HepG2 (cell line): Measurements from ENCODE around the gene PLEKHB1. TPM values are rescaled to one million over a fixed set of nuclear protein-coding genes. Genes with fewer than 3 reads are reported as not detected.
A peak's percentile ranks its signal among the peaks of the same experiment; 100 is the strongest.

Experiments used
- MTF2 ChIP-seq: sonication (generic); formaldehyde crosslinking; IDR thresholded peaks from 2 replicates; pipeline ENCODE4 v1.5.0; 2020; ENCODE audit warnings: missing genetic modification reagents, borderline replicate concordance
- PAXIP1 ChIP-seq: sonication (generic); formaldehyde crosslinking; conservative IDR thresholded peaks from 2 replicates; pipeline ENCODE4 v1.4.0; 2020; ENCODE audit warnings: mild to moderate bottlenecking, missing genetic modification reagents, moderate library complexity
- RARA ChIP-seq: IDR thresholded peaks from 2 replicates; pipeline ENCODE4 v1.6.1; 2016; ENCODE audit warnings: missing genetic modification reagents, missing compliant biosample characterization
- SMARCE1 ChIP-seq: fragments of 450-650 bp; IDR thresholded peaks from 2 replicates; pipeline ENCODE4 v1.6.1; 2017; ENCODE audit warnings: borderline replicate concordance
- YY1 ChIP-seq: IDR thresholded peaks from 2 replicates; pipeline ENCODE4 v1.6.1; 2011; ENCODE audit warnings: low read length, low read depth, moderate library complexity, mild to moderate bottlenecking; ENCODE audit not compliant: insufficient read depth, insufficient replicate concordance
- ZFY ChIP-seq: sonication (generic); formaldehyde crosslinking; IDR thresholded peaks from 2 replicates; pipeline ENCODE4 v1.4.0; 2020; ENCODE audit warnings: missing genetic modification reagents
- ZKSCAN8 ChIP-seq: IDR thresholded peaks from 2 replicates; pipeline ENCODE4 v1.6.1; 2016; ENCODE audit warnings: borderline replicate concordance, missing genetic modification reagents, missing compliant biosample characterization
- ZNF687 ChIP-seq: sonication (generic); formaldehyde crosslinking; IDR thresholded peaks from 2 replicates; pipeline ENCODE4 v1.5.1; 2020; ENCODE audit warnings: mild to moderate bottlenecking, missing genetic modification reagents, moderate library complexity
- polyA plus RNA-seq, 8 experiments: library from polyadenylated mRNA; depleted of rRNA in 3 of 8; stranded (reverse) in 7 of 8; unstranded in 1 of 8; fragments of >200 nt; fragmentation: Illumina TruSeq in 4 of 8; extraction: Trizol in 4 of 8; gene quantifications; 2 replicates each; pipeline versions ENCODE4 v1.2.1 to v1.2.3, GENCODE V29; 2011 to 2016; ENCODE audit warnings: low read depth in 4 of 8, missing spikeins in 1 of 8, mixed read lengths in 1 of 8; ENCODE audit not compliant: insufficient read depth in 1 of 8
- total RNA-seq, 5 experiments: library from RNA; depleted of rRNA; stranded (reverse); fragments of >200 nt; fragmentation: Illumina TruSeq; extraction: Trizol; gene quantifications; 2 replicates each; pipeline ENCODE4 v1.2.3, GENCODE V29; 2016; ENCODE audit warnings: low read depth in 1 of 5
- TF ChIP-seq, protein P1 (sequence below): IDR thresholded peaks from 2 replicates; pipeline ENCODE4 v1.6.1; 2016; ENCODE audit warnings: low read depth, missing genetic modification reagents, missing compliant biosample characterization
- TF ChIP-seq, protein P2 (sequence below), 2 experiments: sonication (generic) in 1 of 2; formaldehyde crosslinking in 1 of 2; IDR thresholded peaks; 2 replicates each; pipeline versions ENCODE4 v1.4.0 to v1.6.1; 2016 to 2020; ENCODE audit warnings: borderline replicate concordance in 1 of 2, low read depth in 1 of 2, mild to moderate bottlenecking in 1 of 2, missing genetic modification reagents in 1 of 2

PLEKHB1 gene
- total and polyA plus RNA-seq, 2 of the 13 experiments (the other 11 are each of a cell fraction or from before 2014, with no cell fraction given) = 68.0 to 99.3 TPM

DNA sequence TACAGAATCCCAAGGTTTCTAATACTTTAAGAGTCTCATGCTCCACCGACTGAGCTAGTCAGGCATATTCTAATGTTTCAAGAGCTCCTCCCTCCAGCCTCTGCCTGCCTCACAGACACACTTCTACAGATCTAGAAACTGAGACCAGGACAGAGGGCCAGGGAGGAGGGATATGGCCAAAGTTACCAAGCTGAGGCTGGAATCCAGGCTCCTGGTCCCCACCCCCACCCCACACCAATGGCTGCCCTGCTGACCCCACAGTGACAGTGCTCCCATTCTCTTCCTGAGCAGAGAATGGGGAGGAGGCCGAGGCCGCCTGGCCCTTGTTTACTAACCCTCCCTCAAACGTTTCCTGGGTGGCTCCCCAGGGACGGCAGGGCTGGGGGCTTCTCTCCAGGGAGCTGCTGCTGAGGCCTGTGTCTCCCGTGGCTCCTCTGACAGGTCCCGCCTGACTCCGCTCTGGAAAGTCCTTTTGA lies 2.2 kb downstream of the PLEKHB1 start (continued):
- TF ChIP-seq ZFY (CRISPR knock-in tag) = 0 out of 2 replicates have a peak, but pooled peaks have one; percentile 18
- TF ChIP-seq, protein P1, sequence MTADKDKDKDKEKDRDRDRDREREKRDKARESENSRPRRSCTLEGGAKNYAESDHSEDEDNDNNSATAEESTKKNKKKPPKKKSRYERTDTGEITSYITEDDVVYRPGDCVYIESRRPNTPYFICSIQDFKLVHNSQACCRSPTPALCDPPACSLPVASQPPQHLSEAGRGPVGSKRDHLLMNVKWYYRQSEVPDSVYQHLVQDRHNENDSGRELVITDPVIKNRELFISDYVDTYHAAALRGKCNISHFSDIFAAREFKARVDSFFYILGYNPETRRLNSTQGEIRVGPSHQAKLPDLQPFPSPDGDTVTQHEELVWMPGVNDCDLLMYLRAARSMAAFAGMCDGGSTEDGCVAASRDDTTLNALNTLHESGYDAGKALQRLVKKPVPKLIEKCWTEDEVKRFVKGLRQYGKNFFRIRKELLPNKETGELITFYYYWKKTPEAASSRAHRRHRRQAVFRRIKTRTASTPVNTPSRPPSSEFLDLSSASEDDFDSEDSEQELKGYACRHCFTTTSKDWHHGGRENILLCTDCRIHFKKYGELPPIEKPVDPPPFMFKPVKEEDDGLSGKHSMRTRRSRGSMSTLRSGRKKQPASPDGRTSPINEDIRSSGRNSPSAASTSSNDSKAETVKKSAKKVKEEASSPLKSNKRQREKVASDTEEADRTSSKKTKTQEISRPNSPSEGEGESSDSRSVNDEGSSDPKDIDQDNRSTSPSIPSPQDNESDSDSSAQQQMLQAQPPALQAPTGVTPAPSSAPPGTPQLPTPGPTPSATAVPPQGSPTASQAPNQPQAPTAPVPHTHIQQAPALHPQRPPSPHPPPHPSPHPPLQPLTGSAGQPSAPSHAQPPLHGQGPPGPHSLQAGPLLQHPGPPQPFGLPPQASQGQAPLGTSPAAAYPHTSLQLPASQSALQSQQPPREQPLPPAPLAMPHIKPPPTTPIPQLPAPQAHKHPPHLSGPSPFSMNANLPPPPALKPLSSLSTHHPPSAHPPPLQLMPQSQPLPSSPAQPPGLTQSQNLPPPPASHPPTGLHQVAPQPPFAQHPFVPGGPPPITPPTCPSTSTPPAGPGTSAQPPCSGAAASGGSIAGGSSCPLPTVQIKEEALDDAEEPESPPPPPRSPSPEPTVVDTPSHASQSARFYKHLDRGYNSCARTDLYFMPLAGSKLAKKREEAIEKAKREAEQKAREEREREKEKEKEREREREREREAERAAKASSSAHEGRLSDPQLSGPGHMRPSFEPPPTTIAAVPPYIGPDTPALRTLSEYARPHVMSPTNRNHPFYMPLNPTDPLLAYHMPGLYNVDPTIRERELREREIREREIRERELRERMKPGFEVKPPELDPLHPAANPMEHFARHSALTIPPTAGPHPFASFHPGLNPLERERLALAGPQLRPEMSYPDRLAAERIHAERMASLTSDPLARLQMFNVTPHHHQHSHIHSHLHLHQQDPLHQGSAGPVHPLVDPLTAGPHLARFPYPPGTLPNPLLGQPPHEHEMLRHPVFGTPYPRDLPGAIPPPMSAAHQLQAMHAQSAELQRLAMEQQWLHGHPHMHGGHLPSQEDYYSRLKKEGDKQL = peak; percentile 50; the same call in 1 of the 2 replicates
- TF ChIP-seq SMARCE1 = no peak
- no peak for TF ChIP-seq ZKSCAN8
- TF ChIP-seq YY1 = peak; percentile 84
- TF ChIP-seq, protein P2, sequence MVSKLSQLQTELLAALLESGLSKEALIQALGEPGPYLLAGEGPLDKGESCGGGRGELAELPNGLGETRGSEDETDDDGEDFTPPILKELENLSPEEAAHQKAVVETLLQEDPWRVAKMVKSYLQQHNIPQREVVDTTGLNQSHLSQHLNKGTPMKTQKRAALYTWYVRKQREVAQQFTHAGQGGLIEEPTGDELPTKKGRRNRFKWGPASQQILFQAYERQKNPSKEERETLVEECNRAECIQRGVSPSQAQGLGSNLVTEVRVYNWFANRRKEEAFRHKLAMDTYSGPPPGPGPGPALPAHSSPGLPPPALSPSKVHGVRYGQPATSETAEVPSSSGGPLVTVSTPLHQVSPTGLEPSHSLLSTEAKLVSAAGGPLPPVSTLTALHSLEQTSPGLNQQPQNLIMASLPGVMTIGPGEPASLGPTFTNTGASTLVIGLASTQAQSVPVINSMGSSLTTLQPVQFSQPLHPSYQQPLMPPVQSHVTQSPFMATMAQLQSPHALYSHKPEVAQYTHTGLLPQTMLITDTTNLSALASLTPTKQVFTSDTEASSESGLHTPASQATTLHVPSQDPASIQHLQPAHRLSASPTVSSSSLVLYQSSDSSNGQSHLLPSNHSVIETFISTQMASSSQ (IDR thresholded peaks at IDR 0.05; ENCODE audit: low read depth) = no peak
- TF ChIP-seq, protein P2 (CRISPR knock-in tag; IDR thresholded peaks at IDR 0.05; ENCODE audit: borderline replicate concordance) = peak; percentile 69; the same call in 1 of the 2 replicates
- peak; percentile 89 for TF ChIP-seq ZNF687 (CRISPR knock-in tag)
- peak; percentile 73 for TF ChIP-seq RARA (CRISPR knock-in tag)
- peak; percentile 81 for TF ChIP-seq PAXIP1 (CRISPR knock-in tag)
- TF ChIP-seq MTF2 = no peak
